ENCODE measurements around the gene LDLRAP1.

- TF ChIP-seq CTCF (IDR thresholded peaks at IDR 0.05; ENCODE audit: low read depth, low read length) (no peak), EZH2phosphoT487 (IDR thresholded peaks at IDR 0.05; ENCODE audit: low read depth) (no peak)
These were observed 28.4 kb upstream of the LDLRAP1 start for GRCh38 chr1:25515033-25515432.

Measured in OCI-LY3 (cell line).